ENCODE data around the gene ZCCHC14. TPM values are rescaled to one million over a fixed set of nuclear protein-coding genes. Genes with fewer than 3 reads are reported as not detected.
A peak's percentile ranks its signal among the peaks of the same experiment; 100 is the strongest.

Gene ZCCHC14
- total RNA-seq, 1 experiment from 2014 or later: 27.7 TPM

DNA sequence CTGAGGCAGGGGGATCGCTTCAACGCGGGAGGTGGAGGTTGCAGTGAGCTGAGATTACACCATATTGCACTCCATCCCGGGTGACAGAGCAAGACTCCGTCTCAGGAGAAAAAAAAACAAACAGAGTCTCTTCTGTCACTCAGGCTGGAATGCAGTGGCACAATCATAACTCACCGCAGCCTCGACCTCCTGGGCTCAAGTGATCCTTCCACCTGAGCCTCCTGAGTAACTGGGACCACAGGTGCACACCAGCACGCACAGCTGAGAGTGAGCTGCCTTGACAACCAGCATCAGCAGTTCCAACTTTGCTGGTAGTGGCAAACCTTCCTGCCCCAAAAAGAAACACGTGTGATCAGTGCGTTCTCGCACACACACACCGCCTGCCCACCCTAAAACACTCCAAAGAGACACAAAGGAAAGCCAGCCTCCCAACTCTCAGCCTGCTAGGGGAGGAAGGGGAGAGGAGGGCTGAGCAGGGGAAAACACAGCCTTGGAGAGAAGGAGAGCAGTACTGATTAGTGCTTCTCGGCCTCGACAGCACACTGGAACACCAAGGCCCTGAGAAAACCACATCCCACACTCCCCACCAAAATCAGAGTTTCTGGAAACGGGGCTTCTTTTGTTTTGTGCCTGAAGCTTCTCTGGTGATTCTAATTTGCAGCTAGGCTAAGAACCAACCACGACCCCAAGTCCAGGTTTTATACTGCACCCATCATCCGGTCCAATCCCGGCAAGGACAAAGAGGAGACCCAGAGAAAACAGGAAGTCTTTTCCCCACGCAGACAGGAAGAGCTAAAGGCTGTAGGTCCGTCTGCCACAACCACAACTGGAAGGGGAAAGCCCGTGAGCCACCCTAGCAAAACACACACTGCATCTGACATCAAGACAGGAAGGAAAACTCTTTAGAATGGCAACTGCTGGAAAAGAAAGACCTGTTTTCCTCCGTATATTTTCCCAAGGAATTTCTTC, 28.8 kb downstream of the ZCCHC14 start:
- Histone ChIP-seq H3K9ac (ENCODE audit: extremely low read depth, insufficient read length, low read length) (no peak overlapping the region), H2AFZ (ENCODE audit: low read length) (no peak overlapping the region), H4K5ac (ENCODE audit: insufficient read length, low read depth, low read length) (no peak overlapping the region), H3K56ac (ENCODE audit: insufficient read length, low read depth, low read length) (no peak overlapping the region), H3K79me2 (ENCODE audit: insufficient read depth, low read length) (peaks cover 4% of the 10 kb centered on the region; the same call in 1 of the 2 replicates), H3K27me3 (ENCODE audit: insufficient read depth, low read length) (no peaks in the 10 kb centered on the region), H2BK12ac (ENCODE audit: insufficient read length, low read depth, low read length) (no peak overlapping the region), H4K20me1 (ENCODE audit: control insufficient read depth, insufficient read depth, insufficient read length) (no peaks in the 10 kb centered on the region), H3T11ph (ENCODE audit: low read length) (no peak overlapping the region), H2BK20ac (ENCODE audit: low read depth, low read length, poor library complexity, severe bottlenecking) (no peak overlapping the region), H3K18ac (ENCODE audit: insufficient read length, low read depth, low read length) (no peak overlapping the region), H3K27ac (ENCODE audit: insufficient read length, low read depth, low read length) (no peak overlapping the region), H3K4me2 (ENCODE audit: insufficient read depth, insufficient read length, low read length) (no peak overlapping the region), H4K8ac (replicated peaks; ENCODE audit: insufficient read length, low read depth, low read length) (no peak overlapping the region), H2BK120ac (ENCODE audit: low read depth, low read length, poor library complexity, severe bottlenecking) (no peak overlapping the region), H3K9me3 (ENCODE audit: control insufficient read depth, low read depth, low read length) (no peaks in the 10 kb centered on the region), H2AK5ac (ENCODE audit: insufficient read length, low read length) (no peak overlapping the region), H3K4me1 (ENCODE audit: insufficient read depth, low read length) (peaks cover 3% of the 10 kb centered on the region; the same call in 1 of the 2 replicates), H3K23me2 (ENCODE audit: insufficient read length, low read depth, low read length, poor library complexity, severe bottlenecking) (no peaks in the 10 kb centered on the region), H3K4ac (ENCODE audit: low read depth, low read length) (no peak overlapping the region), H2BK5ac (ENCODE audit: insufficient read length, low read length) (no peak overlapping the region), H3K14ac (ENCODE audit: insufficient read depth, low read length) (no peak overlapping the region), H2BK15ac (ENCODE audit: low read depth, low read length) (no peak overlapping the region), H3K23ac (ENCODE audit: insufficient read length, low read depth, low read length) (no peak overlapping the region), H4K91ac (ENCODE audit: insufficient read length, low read depth, low read length) (no peak overlapping the region), H3K79me1 (ENCODE audit: insufficient read depth, low read depth, low read length, poor library complexity, severe bottlenecking) (peaks cover 7% of the 10 kb centered on the region)
- Mint-ChIP-seq H3K27me3 (ENCODE audit: low read depth) (no peaks in the 10 kb centered on the region), H3K9me3 (no peaks in the 10 kb centered on the region), H3K4me3 (no peak overlapping the region), H3K27ac (peak overlapping the region in 2 of 3 experiments; percentile 18 to 85; a peak in 5 of 7 replicates), H3K4me1 (peaks cover 13 to 26% of the 10 kb centered on the region in 2 experiments), H3K36me3 (ENCODE audit: insufficient read depth in 1 of 3, low read depth in 3 of 3) (peaks cover 2 to 11% (median 6%) of the 10 kb centered on the region in 3 experiments; a peak in 5 of 7 replicates)
- WGBS (ENCODE audit: extremely low coverage, insufficient read length, low lambda C conversion rate): no CpG with 5 or more reads among the region's 22 CpGs
- no peak for DNase-seq
- TF ChIP-seq CTCF (conservative IDR thresholded peaks at IDR 0.05): no peak
